NK-92 (cell line): ENCODE results near the gene PADI2.
"Not testable (repeated sequence)": the region's sequence is repeated elsewhere in the genome, so short reads cannot be mapped to it uniquely, and the experiment has no call there.

ENCODE experiments used
- DNase-seq: peaks from one replicate; lab custom pipeline; 2025; ENCODE audit not compliant: unreplicated experiment; lab: John Stamatoyannopoulos, UW

The PADI2 gene

DNA sequence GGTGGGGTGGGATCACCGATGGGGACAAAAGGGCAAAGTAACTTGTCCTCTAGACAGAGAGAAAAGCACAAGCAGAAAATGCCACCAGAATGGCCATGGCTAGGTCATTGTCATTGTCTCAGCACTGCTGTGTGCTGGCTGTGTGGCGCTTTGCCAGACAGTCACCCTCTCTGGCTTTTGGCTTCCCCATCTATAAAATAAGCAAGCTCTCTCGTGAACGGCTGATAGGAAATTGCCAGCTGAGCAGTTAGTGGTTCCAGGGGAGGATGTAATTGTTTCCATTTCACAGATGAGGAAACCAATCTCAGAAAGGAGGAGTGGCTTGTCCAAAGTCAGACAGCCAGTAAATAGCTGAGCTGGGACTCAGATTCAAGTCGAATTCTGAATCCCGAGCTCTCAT lies 32.5 kb downstream of the PADI2 start:
- DNase-seq = no peak

DNA sequence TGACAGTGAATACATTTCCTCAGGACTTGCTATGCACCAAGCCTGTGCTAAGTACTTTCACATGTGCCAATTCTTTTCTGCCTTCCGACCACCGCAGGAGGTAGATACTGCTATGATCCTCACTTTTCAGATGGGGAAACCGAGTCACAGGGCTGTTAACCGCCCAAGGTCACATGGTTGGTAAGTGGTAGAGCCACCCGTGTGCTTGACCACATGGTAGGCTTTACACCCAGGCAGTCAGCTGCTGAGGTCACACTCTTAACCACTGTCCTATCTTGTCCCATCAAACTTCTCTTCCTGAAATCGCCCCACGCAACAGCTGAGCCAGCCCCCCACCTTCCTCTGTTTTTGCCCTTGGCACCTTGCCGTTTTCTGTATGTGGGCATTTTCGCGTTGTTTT lies 34.5 kb downstream of the PADI2 start:
- DNase-seq = no peak

DNA sequence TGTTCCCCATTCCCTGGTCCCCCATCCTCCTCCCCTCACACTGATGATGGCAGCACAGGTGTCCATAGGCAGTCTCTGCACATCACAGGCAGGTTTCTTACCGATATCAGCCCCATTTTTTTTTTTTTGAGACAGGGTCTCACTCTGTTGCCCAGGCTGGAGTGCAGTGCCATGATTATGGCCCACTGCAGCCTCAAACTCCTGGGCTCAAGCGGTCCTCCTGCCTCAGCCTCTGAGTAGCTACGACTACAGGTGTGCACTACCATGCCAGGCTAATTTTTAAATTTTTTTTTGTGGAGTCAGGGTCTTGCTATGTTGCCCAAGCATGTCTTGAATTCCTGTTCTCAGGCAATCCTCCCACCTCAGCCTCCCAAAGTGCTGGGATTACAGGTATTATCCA lies 36.5 kb downstream of the PADI2 start:
- no peak for DNase-seq

DNA sequence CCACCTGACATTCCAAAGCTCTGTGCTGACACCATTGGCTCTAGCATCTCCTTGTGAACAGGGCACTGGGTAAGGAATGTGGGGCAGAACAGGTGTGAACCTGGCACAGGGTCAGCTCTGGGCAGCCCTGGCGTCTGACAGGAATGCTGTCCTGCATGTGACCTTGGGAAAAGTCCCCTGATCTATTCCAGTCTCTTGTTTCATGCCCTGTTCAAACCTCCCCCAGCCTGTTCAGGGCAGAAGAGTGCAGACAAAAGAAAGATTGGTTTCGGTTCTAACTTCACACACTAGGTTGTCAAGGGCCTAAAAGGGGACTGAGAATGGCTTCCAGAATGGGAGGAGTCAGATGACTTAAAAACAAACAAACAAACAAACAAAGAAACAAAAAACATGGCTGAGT lies 37.8 kb downstream of the PADI2 start:
- no peak for DNase-seq

DNA sequence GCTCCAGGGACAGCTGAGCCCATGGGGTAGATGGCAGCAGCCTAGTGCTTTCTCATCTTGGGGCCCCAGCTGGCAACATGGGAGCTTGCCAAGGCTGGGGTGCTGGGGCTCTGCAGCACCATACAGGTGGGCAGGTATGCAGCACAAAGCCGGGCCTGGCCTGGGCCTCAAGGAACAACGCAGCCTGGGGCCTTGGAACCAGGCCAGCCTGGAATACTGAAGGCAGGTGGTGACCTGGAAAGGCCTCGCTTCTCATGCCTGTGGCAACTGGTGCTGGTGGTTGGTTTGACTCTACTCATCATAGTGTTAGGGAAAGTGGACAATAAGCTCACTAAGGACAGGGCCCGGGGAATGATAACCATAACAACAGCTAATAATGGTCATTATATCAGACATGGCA lies 38.4 kb downstream of the PADI2 start:
- DNase-seq = no peak

DNA sequence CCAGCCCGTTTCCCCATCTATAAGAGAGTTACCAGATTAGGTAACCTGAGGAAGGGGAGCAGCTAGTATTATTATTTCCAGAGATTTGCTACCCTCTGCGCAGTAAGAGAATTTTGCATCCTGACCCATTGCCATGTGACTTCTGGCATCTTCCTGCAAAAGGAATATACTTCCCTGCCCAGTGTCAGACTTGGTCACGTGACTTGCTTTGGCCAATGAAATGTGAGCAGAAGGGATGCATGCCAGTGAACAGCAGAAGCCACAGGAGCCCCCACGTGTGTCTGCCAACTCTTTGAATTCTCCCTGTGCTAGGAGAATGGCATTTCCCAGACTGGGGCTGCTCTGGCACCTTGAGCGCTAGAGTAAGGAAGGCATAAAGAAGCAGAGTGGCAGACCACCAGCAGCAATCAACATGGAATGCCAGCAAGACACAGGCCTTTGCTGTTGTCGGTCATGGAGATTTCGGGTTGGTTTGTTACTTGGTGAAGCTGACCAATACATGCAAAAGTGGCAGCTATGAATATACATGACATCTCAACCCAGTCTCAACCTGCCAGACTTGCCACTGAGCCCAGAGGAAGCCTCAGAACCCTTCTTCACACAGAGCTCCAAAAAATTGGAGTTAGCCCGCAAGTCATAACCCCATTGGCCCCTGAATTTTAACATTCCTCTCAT lies 39.0 kb downstream of the PADI2 start:
- no peak for DNase-seq

DNA sequence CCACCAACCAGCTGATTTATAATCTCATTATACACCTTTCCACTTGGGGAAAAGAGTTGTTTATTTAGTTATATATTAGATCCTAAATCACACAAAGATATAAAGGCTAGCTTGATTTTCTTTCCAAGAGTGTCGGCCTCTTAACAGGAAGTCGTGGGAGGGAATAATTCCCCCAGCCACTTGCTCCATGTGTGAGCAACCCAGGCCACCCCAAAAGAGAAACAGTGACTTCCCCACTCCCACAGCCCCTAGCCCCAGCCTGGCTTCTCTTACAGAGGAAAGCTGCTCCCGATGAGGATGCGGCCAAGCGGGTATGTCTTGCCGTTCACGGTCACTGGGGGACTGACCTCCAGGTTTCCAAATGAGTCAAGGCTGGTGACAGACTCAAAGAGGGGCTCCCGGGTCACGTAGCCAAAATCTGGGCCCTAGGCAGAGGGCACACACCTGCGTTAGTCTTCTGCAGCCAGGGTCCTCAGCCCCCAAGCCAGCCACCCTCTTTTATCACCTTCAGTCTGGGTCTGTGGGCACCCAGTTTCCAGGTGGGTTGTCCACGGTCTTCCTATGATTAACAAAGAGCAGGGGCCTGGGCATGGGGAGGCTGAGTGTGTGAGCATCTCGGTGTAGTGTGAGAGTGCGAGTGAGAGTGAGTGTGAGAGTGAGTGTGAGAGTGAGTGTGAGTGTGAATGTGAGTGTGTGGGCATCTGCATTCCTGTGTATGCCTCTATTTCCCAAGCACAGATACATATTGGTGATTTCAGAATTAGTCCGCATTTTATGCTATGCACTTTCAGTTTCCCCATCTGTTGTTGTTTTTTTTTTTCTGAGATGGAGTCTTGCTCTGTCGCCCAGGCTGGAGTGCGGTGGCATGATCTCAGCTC lies 40.0 kb downstream of the PADI2 start:
- DNase-seq = no peak

DNA sequence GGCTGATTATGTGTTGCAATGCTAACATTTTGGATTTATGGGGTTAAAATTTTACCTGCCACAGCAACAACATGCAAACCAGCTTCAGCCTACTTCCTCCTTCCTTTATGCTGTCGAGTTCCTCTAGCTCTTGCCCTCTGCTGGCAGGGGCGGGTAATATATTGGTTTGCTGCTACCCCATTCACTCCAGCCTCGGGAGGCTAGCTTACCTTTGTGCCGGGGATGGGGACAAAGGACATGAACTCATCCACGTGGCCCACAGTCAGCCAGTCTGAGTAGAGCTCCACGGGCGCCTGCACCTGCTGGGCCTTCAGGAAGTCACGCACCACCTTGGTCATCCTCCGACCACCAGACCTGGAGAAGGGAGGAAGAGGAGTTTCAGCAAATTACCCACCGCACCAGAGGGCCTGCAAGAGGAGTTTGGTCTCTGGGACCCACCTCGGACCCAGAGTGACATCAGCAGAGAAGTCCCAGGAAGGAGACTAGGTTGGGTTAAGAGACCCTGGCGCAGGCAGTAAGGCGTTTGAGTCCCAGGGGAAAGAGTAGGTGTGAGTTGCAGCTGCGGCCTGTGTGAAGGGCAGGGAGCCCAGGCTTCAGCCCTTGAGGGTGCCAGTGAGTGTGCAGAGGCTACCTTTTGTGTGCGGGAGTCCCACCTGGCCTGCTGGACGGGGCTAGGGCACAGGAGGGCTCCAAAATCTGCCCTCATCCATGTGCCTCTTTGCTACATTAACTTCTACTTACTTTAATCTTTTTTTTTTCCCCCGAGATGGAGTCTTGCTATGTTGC lies 43.6 kb downstream of the PADI2 start:
- no peak for DNase-seq

DNA sequence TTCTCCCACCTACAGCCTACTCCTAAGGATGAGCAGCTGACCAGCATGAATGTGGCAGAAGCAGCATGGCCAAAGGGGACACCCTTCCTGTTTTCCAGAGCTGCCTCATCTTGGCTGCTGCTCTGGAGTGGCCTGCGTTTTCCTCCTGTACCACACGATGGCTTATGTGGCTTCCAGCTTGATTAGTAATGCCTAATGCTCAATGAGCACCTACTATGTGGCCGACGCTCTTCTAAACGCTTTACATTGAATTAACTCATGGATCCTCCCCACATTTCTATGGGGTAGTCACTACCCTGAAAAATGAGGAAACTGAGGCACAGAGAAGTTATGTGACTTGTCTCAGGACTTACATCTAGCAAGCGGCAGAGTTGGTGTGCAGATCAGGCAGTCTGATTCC lies 47.5 kb downstream of the PADI2 start:
- DNase-seq = no peak

DNA sequence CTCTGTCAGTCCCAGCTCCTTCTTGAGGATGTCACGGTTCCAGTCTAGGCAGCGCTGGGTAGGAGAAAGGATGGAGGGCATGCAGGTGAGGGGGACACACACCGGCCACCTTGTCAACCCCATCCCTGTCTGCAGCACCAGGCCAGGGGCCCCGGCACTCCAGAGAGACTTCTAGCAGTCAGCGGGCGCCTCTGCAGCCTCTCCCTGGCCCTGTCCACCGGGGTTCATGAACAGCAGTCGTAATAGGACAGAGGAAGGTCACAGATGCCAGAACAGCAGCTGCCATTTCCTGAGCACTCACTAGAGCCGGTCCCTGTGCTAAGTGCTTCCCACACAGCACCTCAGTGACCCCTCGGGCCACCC lies 49.1 kb downstream of the PADI2 start:
- DNase-seq = no peak

DNA sequence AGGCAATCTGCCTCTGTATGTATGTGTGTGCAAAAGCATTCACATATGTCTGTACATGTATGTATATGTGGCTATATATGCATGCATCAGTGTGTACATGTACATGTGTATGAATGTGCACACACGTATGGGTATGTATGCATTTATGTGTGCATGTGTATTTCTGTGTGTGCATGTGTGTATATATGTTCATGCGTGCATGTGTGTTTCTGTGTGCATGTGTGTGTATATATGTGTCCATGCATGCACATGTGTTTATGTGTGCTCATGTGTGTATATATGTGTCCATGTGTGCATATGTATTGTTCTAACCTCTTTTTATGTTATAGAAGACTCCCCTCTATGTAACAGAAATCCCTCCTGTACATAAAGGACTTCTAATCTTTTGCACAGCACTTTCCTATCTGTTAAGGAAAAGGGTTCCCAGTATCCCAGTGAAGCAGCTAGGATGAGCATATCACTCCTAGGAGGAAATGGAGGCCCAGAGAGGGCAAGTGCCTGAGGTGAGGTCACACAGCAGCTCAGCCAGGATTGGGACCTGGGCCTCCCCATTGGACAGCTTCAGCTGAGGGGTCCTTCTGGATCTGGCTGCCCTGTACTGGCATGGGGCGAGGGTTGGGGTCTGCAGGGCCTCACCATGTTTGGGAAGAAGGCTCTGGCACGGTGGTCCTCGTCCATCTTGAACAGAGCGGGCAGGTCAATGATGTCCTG lies 49.6 kb downstream of the PADI2 start:
- no peak for DNase-seq

DNA sequence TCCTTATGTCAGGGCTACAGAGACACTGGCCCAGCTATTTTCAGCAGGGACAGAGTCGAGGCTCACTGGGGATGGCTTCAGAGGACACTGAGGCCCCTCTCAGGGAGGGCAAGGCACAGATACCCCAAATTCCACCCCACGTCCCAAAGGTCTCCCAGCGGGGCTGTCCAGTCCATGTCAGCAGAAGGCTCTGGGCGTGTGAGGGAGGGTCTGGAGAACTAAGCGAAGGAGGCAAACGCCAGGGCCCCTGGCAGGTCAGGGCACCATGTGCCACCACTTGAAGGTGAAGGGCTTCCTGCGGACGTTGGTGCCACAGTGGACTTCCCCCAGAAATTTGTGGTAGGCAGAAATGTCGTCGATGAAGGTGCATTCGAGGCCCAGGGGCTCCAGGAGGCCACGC lies 50.5 kb downstream of the PADI2 start:
- no peak for DNase-seq

DNA sequence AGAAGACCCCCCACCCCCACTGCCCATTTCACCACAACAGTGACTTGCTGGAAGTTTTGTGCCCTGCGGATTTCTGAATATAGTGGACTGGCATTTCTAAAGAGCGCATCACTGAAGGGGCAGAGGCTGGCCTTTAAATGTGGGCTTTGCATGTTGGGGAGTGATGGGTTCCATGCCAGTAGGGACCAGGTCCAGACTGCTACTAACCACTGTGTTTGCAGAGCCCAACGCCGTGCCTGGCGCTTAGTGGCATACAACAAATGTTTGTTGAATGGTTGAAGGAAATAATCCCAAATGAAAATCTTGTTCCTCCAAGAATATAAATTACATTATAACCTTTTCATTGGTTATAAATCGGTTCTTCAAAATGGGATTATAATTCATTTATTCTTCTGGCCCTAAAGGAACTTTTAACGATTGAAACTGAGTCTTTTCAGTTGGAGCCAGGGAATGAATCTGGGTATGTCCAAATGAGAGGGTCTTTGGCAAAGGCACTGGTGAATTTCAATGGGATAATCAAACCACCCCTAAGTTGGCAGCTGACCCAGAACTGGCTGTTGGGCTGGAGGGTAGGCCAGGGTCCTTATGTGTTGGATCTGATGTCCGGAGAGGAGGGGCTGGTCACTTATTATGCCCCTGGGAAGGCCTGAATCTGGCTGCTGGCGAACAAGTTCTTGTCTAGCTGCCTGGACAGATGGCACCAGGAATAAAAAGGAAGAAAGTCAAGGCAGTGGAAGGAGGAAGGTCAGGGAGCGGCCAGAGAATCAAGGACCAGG lies 51.6 kb downstream of the PADI2 start:
- DNase-seq = no peak

DNA sequence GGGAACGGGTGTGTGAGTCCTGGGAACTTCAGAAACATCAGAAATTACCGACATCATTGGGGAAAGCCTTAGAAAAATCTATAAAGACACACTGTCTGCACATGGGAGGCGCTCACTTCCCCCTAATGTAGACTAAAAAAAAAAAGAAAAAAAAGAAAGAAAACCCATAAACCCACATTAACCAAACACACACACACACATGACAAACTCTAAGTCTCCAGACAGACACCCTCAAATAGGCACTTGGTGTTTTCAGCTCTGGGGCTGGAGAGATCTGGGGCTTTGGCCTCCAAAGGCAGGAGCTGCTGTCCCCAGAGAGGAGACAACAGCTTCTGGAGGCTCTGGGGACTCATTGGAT lies 52.2 kb downstream of the PADI2 start:
- DNase-seq = no peak

DNA sequence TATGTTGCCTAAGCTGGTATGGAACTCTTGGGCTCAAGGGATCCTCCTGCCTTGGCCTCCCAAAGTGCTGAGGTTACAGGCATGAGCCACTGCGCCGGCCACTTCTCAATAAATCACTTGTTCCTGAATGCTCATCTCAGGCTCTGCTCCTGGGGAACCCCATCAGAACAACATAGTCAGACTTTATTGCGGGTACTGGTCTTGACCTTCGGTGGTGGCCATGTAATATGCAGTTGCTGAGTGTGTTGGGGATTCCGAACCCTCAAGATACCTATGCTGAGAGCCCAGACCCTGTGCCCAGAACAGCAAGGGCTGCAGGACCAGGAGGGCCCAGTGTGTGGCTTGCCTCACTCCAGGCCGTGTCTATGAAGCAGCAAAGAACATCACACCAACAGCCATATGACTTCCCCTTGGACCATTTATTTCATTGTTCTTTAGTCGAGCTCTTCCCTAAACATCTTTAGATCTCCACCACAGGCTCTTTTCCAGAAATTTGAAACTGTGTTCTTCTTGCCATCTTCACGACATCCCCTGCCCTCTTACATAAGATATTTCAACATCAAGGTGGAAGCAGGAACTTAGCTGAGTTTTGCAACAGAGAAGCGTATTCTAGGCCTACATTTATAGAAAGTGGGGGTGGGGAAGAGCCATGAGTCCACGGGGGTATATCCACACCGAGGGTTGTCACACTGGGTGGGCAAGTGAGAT lies 52.7 kb downstream of the PADI2 start:
- DNase-seq = no peak

DNA sequence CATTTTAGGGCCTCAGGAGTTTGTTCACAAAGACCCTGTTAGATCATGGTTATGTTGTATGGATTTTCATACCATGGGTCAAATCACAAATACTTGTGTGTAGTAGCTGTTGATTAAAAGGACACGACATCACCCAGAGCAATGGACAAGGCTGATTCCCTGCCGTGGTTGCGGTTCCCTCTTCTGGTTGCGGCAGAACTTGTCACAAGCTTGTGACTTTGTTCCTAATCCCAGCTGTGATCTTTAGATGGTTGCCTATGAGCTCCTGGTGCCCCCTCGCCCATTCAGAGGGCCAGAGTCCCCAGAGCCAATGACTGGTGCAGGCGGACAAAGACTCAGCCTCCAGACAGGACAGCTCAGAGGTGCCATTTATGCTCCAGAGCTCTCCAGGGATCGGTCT lies 53.6 kb downstream of the PADI2 start:
- no peak for DNase-seq

DNA sequence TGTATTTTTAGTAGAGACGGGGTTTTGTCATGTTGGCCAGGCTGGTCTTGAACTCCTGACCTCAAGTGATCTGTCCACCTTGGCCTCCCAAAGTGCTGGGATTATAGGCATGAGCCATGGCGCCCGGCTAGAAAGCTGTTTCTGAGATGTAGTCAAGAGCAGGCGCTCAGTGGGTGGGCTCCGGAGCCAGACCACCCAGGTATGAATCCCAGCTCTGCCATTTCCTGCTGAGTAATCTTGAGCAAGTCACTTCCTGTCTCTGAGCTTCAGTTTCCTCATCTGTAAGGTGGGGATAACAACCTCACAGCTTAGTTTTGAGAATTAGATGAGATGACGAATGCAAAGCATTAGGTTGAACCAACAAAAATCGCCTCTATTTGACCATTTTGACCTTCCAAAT lies 56.5 kb downstream of the PADI2 start:
- not testable (repeated sequence) for DNase-seq

DNA sequence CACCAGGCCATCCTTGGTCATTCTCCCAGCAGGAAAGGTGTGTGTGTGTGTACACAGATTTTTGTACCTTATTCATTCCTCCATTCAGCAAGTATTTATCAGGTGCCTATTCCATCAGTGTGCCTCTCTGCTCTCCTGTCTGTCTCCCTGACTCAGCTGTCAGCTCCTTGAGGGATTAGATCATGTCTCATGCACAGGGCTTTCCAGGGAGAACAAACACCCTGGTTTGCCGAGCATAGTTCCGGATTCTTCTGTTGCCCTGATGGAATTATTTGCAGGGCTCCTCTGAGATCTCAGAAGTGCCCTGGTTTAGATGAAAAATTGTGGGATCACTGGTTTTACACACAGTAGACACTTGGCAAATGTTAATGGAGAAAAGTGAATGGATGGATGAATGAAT lies 57.4 kb downstream of the PADI2 start:
- DNase-seq = no peak

DNA sequence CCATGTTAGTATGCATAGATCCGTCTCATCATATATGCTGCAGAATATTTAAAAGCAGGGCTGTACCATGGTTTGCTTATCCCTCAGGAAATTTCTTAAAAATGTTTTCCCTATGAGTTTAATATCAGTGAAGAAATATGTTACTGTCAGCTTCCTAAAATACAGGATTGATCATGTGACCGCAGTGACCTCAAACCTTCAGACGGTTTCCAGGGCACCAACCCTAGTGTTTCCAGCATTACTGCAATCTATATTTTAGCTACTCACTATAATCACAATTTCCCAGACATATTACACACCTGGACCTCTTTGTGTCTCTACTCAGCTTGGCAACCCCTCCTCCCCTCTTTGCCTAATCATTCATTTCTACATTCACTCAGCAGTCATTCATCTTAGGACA lies 57.8 kb downstream of the PADI2 start:
- DNase-seq = no peak

DNA sequence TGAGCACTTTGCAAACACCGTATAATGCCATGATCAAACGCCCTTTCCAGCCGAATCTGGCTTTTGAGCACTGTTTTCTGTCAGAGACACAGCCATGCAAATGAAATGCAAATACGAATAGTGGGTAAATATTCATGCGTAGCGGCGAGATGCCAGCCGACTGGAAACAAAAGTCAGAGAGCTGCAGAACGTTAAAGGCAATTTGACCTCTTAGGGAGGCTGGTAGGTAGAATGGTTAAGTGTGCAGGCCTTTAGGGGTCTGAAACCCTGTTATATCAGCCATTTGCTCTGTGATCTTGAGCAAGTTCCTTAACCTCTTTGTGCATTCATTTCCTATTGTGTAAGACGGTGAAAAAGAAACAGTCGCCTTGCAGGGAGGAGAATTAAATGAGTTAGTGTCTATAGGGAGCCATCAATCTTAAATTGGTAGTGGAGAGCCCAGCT lies 58.9 kb downstream of the PADI2 start:
- no peak for DNase-seq
